HG03571 (cell line): ENCODE results near the gene PIAS2.
A peak's percentile ranks its signal among the peaks of the same experiment; 100 is the strongest.
"Not testable (repeated sequence)": the region's sequence is repeated elsewhere in the genome, so short reads cannot be mapped to it uniquely, and the experiment has no call there.

Experiments used
- ATAC-seq: cut with Tn5 transposase; IDR thresholded peaks from one replicate; pipeline ENCODE4 v1.9.1; 2021; ENCODE audit not compliant: unreplicated experiment

Gene PIAS2

DNA sequence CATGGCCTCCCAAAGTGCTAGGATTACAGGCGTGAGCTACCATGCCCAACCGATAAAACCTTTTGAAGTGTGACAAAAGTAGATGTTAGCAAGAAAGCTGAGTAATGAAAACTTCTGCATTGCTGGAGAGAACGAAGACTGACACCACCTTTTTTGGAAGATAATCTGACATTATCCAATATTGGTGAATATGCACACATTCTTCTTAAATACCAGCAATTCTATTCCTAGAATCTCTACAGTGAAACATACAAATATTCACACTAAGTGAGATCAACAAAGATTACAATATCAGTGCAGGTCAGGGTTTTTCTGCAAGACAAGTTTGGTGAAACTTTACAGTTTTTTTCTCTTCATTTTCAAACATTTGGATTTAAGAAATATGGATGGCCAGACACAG lies 7.8 kb downstream of the PIAS2 start:
- ATAC-seq = no peak

DNA sequence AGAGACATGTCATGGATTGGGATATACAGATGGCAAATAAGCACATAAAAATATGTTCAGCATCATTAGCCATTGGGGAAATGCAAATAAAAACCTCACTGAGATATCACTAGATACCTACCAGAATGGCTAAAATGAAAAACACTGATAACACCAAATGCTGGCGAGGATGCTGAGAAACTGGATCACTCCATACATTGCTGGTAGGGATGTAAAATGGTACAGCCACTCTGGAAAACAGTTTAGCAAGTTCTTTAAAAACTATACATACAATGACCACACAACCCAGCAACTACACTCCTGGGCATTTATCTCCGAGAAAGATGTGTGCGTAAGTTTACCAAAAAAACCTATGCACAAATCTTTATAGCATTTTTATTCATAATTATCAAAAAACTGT lies 13.9 kb downstream of the PIAS2 start:
- no peak for ATAC-seq

DNA sequence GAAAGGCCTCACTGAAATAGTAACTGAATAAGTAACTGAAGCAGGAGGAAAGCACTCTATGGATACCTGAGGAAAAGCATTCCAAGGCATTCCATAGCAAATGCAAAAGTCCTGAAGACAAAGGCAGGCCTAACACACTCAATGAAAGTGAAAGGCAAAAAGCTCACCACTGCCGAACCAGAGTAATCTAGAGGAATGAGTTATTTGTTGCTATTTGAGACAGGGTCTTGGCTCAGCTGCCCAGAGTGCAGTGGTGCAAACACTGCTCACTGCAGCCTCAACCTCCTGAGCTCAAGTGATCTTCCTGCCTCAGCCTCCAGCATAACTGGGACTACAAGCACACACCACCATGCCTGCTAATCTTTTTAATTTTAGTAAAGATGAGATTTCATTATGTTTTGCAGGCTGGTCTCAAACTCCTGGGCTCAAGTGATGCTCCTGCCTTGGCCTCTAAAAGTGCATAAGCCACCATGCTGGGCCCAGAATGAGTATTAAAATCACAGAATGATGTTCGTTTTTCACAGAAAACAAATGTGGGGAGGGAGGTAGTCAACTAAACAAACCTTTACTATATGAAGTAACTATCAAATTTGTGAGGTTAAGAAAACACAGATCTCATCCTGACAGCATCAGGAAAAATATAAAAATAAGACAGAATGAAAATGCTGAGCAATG lies 17.9 kb downstream of the PIAS2 start:
- peak; percentile 45 for ATAC-seq

DNA sequence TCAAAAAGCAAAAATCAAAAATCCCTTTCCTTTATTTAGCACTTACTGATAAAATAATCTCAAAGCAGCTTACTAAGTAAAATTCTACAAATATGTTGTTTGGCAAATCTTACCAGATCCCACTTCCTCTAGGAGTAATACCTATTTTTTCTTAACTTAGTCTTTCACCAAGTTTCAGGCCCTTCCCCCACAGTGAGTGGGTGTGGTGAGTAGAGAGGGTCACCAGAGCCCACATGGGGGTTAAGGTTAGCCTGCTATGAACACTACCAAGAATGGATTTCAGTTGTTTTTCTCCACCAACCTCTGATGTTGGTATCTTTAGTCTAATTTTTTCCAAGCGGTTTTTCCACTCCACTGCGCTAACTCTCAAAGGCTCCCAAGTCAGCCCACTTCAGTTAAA lies 23.2 kb downstream of the PIAS2 start:
- ATAC-seq = no peak

DNA sequence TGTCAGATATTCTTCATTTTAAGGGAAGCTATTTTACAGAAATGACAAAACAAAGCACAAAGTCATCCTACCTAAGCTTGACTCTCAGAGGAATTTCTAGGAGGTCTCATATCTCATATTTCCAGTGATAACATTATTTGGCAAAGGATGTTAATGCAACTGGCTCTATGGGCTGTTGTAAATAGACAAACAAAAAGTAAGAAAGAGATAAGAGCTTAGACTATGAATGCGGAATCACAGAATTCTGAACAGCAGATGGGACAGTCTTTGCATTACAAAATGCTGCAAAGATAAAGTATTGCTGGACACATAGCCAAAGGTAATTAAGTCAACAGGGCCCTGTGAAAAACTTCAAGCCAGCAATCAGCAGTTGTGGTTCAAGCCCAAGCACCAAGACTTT lies 23.9 kb downstream of the PIAS2 start:
- ATAC-seq = no peak

DNA sequence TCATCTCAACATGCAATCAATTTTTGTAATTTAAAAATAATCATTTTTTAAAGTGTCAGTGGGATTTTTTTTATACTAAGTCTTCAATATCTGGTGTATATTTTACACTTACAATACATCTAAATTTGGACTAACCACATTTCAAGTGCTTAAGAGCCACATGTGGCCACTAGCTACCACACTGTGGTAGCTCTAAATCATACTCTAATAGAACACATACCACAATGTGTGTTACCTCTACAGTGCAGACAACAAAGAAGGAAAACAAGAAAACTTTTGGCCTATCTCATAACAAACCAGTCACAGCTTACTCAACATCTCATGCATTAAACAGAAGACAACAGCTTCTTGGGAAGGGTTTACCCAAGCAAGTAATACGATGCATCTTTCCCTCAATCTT lies 24.5 kb downstream of the PIAS2 start:
- ATAC-seq = no peak

DNA sequence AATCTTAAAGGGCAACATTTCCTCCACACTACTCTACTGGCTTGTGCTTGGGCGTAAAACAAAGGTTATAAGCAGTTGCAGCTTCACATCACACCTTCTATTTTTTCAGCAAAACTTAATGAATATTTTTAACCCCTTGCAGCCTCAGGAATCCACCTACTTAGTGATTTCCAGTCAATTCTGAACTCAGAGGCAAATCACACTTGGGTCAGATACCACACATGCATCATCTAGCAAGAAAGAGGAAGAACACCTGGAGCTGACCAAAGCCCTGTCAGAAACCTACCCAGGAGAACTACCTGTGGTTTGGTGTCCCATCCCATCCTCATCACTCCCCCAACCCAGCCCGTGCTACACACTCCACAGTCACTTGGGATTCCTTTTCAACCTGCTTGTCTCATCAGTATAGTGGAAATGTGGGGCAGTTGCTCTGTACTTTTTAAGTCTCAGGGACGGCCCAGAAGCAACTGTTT lies 25.5 kb downstream of the PIAS2 start:
- peak; percentile 67 for ATAC-seq

DNA sequence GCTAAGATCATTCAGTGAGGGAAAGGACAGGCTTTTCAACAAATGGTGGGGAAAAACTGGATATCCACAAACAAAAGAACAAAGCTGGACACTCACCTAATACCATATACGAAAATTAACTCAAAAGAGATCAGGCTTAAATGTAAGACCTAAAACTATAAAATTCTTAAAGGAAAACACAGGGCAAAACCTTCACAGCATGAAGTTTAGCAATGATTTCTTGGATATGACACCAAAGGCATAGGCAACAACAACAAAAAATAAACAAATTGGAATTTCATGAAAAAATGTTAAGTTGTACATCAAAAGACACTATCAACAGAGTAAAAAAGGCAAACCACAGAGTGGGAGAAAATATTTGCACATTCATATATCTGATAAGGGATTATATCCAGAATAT lies 28.3 kb downstream of the PIAS2 start:
- ATAC-seq = no peak

DNA sequence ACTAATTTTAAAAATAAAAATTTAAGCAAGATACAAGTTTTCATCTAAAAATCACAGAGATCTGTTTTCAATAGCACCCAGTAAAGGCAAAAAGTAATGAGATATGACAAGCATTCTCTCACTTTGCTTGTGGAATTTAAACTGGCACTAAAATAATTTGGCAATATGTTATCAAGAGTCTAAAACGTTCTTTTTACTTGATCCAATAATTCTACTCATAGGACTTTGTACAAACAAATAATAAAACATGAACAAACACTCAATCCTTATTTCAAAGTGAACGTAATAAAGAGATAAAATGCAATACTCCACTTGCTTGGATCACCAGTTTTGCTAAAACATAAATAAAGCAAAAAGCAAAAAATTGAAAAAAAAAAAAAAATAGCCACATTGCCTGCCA lies 30.4 kb downstream of the PIAS2 start:
- ATAC-seq = no peak

DNA sequence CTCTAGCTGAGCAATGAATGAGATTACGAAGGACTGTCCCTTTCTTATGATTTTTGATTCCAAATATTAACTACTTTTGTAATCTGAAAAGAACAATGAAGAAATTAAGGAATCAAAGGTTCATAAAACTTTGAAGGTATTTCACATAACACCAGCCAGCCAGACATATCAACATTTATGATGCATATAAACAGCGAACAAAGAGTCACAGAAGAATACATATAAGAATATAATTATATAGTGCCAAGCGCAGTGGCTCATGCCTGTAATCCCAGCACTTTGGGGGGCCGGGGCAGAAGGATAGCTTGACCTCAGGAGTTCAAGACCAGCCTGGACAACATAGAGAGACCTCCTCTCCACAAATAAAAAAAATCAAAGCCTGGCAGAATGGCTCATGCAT lies 34.1 kb downstream of the PIAS2 start:
- no peak for ATAC-seq

DNA sequence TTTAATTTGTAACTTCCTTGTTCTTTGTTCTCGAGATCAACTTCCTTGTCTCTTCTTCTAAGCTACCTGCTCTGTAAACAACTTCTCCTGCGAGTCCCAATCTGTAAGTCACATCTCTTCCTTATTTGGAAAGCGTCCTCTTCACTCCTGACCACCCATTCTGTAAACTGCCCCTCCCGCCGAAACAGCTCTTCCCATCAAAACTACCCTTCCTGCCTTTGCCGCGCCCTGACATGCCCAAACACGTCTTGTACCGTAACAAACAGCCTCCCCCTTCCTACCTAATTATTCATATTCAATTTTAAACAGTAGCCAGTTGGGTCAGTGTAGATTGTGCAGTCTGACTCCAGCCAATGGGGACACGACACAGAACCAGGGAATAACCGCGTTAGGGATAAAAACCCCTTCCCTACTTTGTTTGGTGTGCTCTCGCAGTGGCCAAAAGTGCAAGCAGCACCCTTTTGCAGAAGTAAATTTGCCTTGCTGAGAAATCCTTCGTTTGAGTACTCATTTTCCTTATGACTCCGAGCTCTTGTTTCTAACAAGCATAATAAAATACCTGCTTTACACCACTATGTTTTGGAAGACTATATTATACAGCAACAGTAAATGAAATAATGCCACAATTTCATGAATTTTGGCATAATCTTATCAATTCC lies 39.8 kb downstream of the PIAS2 start:
- no peak for ATAC-seq

DNA sequence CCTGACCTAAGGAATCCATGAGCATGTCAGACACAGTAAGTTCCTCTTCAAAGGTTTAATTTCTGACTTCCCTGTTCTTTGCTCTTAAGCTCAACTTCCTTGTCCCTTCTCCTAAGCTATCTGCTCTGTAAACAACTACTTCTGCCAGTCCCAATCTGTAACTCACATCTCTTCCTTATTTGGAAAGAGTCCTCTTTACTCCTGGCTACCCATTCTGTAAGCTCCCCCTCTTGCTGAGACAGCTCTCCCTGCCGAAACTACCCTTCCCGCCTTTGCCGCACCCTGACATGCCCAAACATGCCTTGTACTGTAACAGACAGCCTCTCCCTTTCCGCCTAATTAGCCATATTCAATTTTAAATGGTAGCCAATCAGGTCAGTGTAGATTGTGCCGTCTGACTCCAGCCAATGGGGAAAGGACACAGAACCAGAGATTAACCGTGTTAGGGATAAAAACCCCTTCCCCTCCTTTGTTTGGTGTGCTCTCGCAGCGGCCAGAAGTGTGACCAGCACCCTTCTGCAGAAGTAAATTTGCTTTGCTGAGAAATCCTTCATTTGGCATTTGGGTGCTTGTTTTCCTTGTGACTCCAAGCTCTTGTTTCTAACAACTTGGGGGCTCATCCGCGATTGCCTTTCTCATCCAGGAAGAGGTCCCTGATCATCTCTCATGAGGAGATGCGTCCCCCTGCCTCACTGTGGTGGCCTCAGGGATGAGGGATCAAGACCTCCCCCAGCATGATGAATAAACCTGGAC lies 49.0 kb downstream of the PIAS2 start:
- ATAC-seq = no peak

DNA sequence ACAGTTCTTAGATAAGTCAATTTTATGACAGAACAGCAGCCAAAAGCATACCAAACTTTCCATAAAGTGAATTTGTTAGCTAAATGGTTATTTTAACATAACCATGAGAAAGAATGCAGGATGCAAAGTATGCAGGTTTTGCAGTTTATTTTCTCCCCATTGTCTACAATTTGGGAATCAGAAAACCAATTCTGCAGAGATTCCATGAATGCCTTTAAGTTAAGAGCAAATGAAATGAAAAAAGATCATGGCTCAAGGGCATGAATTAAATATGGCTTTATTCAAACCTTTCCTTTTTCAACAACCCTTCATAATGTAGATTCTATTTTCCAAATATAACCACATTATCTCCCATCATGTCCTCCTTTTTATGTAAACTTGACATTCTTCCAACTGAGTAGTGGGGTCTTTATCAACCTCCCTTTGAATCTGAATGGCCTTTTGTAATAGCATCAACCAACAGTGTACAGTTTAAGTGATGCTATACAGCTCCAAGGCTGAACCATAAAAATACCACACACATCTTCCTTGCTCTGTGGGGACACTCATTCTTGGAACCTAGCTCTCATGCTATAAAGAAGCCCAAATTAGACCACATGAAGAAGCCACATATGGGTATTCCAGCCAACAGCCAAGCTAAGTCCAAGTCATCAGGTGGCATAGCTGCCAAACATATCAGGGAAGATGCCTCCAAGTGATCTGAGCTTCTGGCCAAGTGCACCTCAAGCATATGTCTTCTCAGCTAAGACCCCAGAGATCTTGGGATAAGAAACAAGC lies 49.8 kb downstream of the PIAS2 start:
- ATAC-seq = no peak

DNA sequence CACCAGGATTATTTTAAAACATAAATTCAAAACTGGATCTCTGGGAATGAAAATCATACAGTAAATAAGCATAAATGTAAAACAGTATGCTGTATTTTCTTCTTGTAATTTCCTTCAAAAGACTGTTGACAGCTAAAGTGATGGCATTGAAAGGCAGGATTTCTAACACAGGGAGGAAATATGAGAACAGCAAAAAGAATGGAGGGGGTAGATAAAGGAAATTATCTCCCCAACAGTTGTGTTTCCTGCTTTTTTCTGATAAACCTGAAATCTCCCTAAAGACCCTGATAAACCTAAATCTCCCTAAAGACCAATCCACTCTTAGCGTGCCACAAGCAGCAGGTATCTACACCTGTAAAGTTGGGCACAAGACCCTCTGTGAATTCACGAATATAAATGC lies 50.8 kb downstream of the PIAS2 start:
- ATAC-seq = no peak

DNA sequence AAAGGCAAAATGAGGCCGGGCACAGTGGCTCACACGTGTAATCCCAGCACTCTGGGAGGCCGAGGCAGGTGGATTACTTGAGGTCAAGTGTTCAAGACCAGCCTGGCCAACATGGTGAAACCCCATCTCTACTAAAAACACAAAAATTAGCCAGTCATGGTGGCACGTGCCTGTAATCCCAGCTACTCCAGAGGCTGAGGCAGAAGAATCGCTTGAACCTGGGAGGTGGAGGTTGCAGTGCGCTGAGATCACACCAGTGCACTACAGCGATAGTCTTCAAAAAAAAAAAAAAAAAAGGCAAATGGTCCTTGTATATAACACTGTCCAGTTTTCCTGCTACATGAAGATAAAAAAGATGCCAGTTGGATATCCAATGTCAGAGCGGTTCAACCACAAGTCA lies 52.1 kb downstream of the PIAS2 start:
- ATAC-seq = not testable (repeated sequence)

DNA sequence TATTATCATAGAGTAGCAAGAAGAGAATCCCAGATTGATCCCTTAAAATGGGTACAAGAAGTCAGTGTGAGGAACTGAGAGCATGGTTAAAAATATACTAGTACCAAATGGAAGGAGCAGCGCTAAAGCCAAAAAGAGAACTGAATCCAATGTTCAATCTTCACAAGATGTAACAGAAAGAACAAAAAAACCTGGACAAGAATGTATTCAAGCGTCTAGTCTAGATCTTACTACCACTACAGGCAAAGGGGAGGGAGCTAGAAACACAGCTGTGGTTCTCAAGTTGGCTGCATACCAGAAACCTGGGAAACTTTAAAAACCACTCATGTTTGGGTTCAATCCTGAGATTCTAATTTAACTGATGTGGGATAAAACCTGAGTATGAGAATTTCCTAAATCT lies 57.5 kb downstream of the PIAS2 start:
- ATAC-seq = peak; percentile 74

DNA sequence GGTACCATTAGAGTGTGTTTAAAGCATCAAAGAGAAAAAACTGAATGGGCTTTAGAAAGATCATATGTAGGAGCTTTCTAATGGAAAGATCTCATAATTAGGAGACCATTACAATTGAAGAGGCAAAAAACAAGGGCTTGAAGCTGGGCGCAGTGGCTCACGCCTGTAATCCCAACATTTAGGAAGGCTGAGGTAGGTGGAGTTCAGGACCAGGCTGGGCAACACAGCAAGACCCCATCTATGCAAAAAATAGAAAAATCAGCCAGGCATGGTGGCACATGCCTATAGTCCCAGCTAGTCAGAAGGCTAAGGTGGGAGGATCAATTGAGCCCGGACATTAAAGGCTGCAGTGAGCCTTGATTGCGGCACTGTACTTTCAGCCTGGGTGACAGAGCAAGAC lies 59.0 kb downstream of the PIAS2 start:
- ATAC-seq = no peak

DNA sequence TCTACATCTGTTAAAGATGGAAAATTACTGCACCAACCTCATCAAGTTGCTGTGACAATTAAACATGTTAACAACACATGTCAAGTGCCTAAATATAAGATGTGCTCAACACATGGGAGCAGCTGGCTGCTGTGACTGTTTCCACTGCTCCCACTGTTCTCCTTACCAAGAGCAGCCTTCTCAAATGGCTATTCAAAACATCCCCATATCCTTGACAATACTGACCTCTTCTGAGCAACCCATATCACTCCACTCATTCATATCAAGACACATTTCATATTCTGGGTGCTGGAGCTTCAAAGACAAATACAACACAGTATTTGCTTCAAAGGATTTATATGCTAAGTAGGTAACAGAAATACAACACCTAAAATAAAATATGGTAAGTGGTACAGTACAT lies 60.3 kb downstream of the PIAS2 start:
- no peak for ATAC-seq

DNA sequence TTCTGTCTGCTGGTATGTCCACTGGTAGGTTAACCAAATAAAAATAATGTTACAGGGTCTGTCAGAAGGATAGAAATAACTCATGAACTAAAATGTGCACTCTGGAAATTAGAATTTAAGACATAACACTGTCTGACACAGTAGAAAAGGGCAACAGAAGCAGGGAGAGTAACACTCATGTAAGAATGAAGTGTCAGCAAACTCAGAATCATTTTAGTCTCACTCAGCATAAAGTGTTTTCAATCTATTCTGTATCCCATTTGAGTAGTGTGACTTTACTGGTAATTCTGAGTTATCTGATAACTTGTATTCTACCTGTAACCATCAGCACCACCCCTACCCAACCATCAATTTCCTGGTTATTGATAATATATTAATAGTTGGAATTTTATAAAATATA lies 68.3 kb downstream of the PIAS2 start:
- no peak for ATAC-seq

DNA sequence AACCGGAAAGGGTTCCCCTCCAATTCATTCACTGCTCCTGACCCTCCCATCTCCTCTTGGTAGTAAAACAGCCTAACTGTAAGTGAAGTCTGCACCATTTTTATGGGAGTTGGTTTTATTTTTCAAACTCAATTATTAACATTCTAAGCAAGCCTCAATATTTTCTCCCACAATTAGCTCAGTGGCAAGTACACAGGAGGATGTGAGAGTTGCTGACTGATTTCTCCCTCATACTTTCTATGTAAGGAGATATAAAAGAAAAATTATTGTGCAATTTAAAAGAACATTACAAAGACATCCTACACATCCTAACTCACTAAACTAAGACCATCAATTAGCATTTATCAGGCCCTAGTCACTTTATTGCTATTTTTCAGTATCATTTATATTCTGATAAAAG lies 73.9 kb downstream of the PIAS2 start:
- ATAC-seq = no peak

DNA sequence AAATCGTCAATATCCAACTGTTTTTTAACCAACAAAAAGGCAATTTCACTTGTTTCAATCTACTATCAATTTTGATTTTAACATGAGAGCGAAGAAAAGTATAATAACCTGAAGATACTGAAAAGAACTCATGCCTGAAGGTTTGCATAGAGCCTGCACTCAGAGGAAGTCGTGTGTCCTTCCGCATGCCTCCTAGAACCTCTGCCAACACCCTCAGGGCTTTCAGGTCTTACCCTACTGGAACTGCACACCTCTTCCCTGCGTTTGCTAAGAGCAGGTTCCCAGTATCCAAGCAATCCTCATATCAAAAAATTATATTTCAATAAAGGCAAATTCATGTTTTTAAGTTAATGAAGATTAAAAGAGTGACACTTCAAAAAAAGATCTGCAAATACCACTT lies 74.7 kb downstream of the PIAS2 start:
- ATAC-seq = no peak
